K562 (cell line): Measurements from ENCODE around the gene ZBTB16. TPM values are rescaled to one million over a fixed set of nuclear protein-coding genes. Genes with fewer than 3 reads are reported as not detected.
A peak's percentile ranks its signal among the peaks of the same experiment; 100 is the strongest.

Source experiments
- ATAC-seq: fragments of 200-7000 bp; cut with Tn5 transposase; 3 replicates; pipeline ENCODE4 v1.9.1; 2020; ENCODE audit warnings: moderate library complexity
- BruUV-seq: library from RNA; stranded (reverse); fragments of 400-500 nt; replicated peaks from 2 replicates; lab custom pipeline; 2021; lab: Mats Ljungman, UMichigan
- CTCF ChIA-PET: fragments of 300-600 bp; formaldehyde crosslinking; extraction: SDS; loops from one replicate; lab custom pipeline; 2021; ENCODE audit warnings: low intra/inter-chr PET ratio; lab: Yijun Ruan, JAX
- POLR2A ChIA-PET: fragments of 300-600, 350-650 bp; sonication (Branson Sonifier 250); formaldehyde crosslinking; extraction: SDS; loops from one replicate; lab custom pipeline; 2021; ENCODE audit warnings: antibody characterized with exemption, inconsistent platforms; lab: Yijun Ruan, JAX
- DNase-seq, 4 experiments: peaks; one replicate each; pipeline versions ENCODE4 v3.0.0 to v3.0.0-alpha.2; 2011 to 2018; ENCODE audit warnings: low spot score in 3 of 4, mixed read lengths in 3 of 4; ENCODE audit errors: extremely low read depth in 1 of 4
- FAIRE-seq: peaks from 2 replicates; lab custom pipeline; 2011; peaks lifted over from hg19 to GRCh38; lab: Jason Lieb, UNC
- H2AFZ ChIP-seq: 2 replicates; pipeline ENCODE4 v1.6.0; 2011; ENCODE audit warnings: low read depth, low read length, control low read depth, inconsistent platforms
- H3K27ac ChIP-seq: fragments of 200-600 bp; 3 replicates; pipeline ENCODE4 v1.8.0; 2011; ENCODE audit warnings: low read depth, mild to moderate bottlenecking, control low read depth, inconsistent platforms, low read length, moderate library complexity, mixed read lengths; ENCODE audit errors: extremely low read depth
- H3K27me3 ChIP-seq, 2 experiments: fragments of 300-600 bp in 1 of 2; 2 replicates in 1 of 2; 3 replicates in 1 of 2; pipeline versions ENCODE4 v1.6.0 to v1.8.0; 2011; ENCODE audit warnings: inconsistent platforms in 2 of 2, low read length in 2 of 2, mild to moderate bottlenecking in 1 of 2, mixed read lengths in 1 of 2, moderate library complexity in 1 of 2; ENCODE audit not compliant: control insufficient read depth in 2 of 2, insufficient read depth in 2 of 2
- H3K36me3 ChIP-seq: fragments of 300-600 bp; 3 replicates; pipeline ENCODE4 v1.8.0; 2011; ENCODE audit warnings: mild to moderate bottlenecking, low read length, inconsistent platforms; ENCODE audit not compliant: control insufficient read depth, insufficient read depth
- H3K4me1 ChIP-seq, 2 experiments: fragments of 200-600 bp in 1 of 2; replicated peaks in 1 of 2; 2 replicates in 1 of 2; 3 replicates in 1 of 2; pipeline versions ENCODE4 v1.5.1 to v1.8.0; 2011; ENCODE audit warnings: inconsistent platforms in 2 of 2, low read length in 2 of 2, mild to moderate bottlenecking in 1 of 2, mixed read lengths in 1 of 2, moderate library complexity in 1 of 2; ENCODE audit not compliant: control insufficient read depth in 2 of 2, insufficient read depth in 2 of 2
- H3K4me2 ChIP-seq: 2 replicates; pipeline ENCODE4 v1.6.1; 2011; ENCODE audit warnings: low read length, control low read depth, inconsistent platforms, mixed read lengths; ENCODE audit not compliant: insufficient read depth
- H3K4me3 ChIP-seq: fragments of 200-600 bp; sonication (generic), shearing (Covaris generic); 2 replicates; pipeline ENCODE4 v1.5.1; 2016; ENCODE audit warnings: control low read depth, inconsistent platforms
- H3K79me2 ChIP-seq: fragments of 200-600 bp; 3 replicates; pipeline ENCODE4 v1.8.0; 2011; ENCODE audit warnings: low read length, inconsistent platforms; ENCODE audit not compliant: control insufficient read depth, insufficient read depth
- H3K9ac ChIP-seq, 2 experiments: 2 replicates each; pipeline versions ENCODE4 v1.6.0 to v1.6.1; 2011; ENCODE audit warnings: low read depth in 2 of 2, low read length in 2 of 2, control low read depth in 1 of 2, inconsistent platforms in 1 of 2, mild to moderate bottlenecking in 1 of 2, mixed read lengths in 1 of 2; ENCODE audit not compliant: insufficient read depth in 1 of 2
- H3K9me1 ChIP-seq: one replicate; pipeline ENCODE4 v1.6.0; 2011; ENCODE audit warnings: inconsistent platforms, mild to moderate bottlenecking, low read length, moderate library complexity; ENCODE audit not compliant: control insufficient read depth, insufficient read depth
- H3K9me3 ChIP-seq: replicated peaks from 2 replicates; pipeline ENCODE4 v1.5.1; 2011; ENCODE audit warnings: low read depth, low read length, inconsistent platforms; ENCODE audit not compliant: control insufficient read depth, insufficient read depth
- H4K20me1 ChIP-seq: replicated peaks from 2 replicates; pipeline ENCODE4 v1.6.1; 2011; ENCODE audit warnings: low read length, inconsistent platforms, mixed read lengths; ENCODE audit not compliant: control insufficient read depth, insufficient read depth
- CEBPB ChIP-seq: fragments of 450-650 bp; IDR thresholded peaks from 2 replicates; pipeline ENCODE4 v1.6.1; 2016; ENCODE audit warnings: missing genetic modification characterization, missing compliant biosample characterization
- CEBPG ChIP-seq, 3 experiments: fragments of 200-800 bp in 1 of 3; sonication (Bioruptor generic) in 1 of 3; sonication (generic) in 1 of 3; formaldehyde crosslinking in 1 of 3; IDR thresholded peaks in 2 of 3; conservative IDR thresholded peaks in 1 of 3; 2 replicates each; pipeline versions ENCODE4 v1.6.1 to v1.8.0; 2016 to 2022; ENCODE audit warnings: missing compliant biosample characterization in 2 of 3, missing genetic modification characterization in 2 of 3, mild to moderate bottlenecking in 1 of 3, missing genetic modification reagents in 1 of 3
- HDAC8 ChIP-seq: fragments of 450-650 bp; IDR thresholded peaks from 2 replicates; pipeline ENCODE4 v1.6.1; 2016; ENCODE audit warnings: mild to moderate bottlenecking, missing genetic modification characterization, moderate library complexity, missing compliant biosample characterization
- MAZ ChIP-seq, 2 experiments: fragments of 450-650 bp in 1 of 2; sonication (generic) in 1 of 2; formaldehyde crosslinking; IDR thresholded peaks in 1 of 2; conservative IDR thresholded peaks in 1 of 2; 2 replicates each; pipeline versions ENCODE4 v1.4.0 to v1.5.0; 2020; ENCODE audit warnings: mild to moderate bottlenecking in 1 of 2, missing genetic modification reagents in 1 of 2
- RFX1 ChIP-seq: fragments of 450-650 bp; IDR thresholded peaks from 2 replicates; pipeline ENCODE4 v1.6.1; 2016; ENCODE audit warnings: mild to moderate bottlenecking, moderate library complexity
- RHOXF2B ChIP-seq: fragments of 250-450 bp; sonication (Bioruptor Pico); conservative IDR thresholded peaks from 2 replicates; pipeline ENCODE4 v1.5.1; 2021
- XRCC4 ChIP-seq: IDR thresholded peaks from one replicate; pipeline ENCODE4 v1.6.1; 2011; ENCODE audit not compliant: insufficient read depth, insufficient read length; ENCODE audit errors: extremely low read depth
- ZBTB1 ChIP-seq: sonication (generic); formaldehyde crosslinking; IDR thresholded peaks from 2 replicates; pipeline ENCODE4 v1.8.1; 2023; ENCODE audit warnings: missing genetic modification reagents, low read depth, mild to moderate bottlenecking, borderline replicate concordance
- ZNF274 ChIP-seq: IDR thresholded peaks from 2 replicates; pipeline ENCODE4 v1.6.1; 2011; ENCODE audit warnings: low read depth, mild to moderate bottlenecking, low read length, moderate library complexity, borderline replicate concordance
- ZNF696 ChIP-seq: fragments of 250-450 bp; sonication (Bioruptor Pico); conservative IDR thresholded peaks from 2 replicates; pipeline ENCODE4 v1.4.0; 2020; ENCODE audit warnings: mild to moderate bottlenecking, moderate library complexity
- WGBS: fragments of 100-300 bp; shearing (Covaris generic); methylation state at CpG from one replicate; pipeline ENCODE4 v1.1.6; 2016; ENCODE audit warnings: low coverage, mixed read lengths; ENCODE audit not compliant: insufficient coverage; ENCODE audit errors: missing lambda C conversion rate; 5-methylcytosine and 5-hydroxymethylcytosine counted together
- in situ Hi-C: fragments of 300-500 bp; cut with MboI; formaldehyde crosslinking; loops from 4 replicates; pipeline ENCODE4 v1.15.0; 2018; ENCODE audit warnings: inconsistent platforms, mixed read lengths
- intact Hi-C: fragments of 100-400 bp; cut with micrococcal nuclease; formaldehyde crosslinking; loops from 2 replicates; pipeline ENCODE4 v1.14.2; 2022
- polyA plus RNA-seq, 8 experiments: library from polyadenylated mRNA; depleted of rRNA in 4 of 8; stranded (reverse) in 5 of 8; unstranded in 3 of 8; fragments of >200 nt; fragmentation: Nextera tagmentation in 2 of 8; fragmentation: Illumina TruSeq in 1 of 8; extraction: Ambion mirVana in 2 of 8; extraction: Trizol in 1 of 8; gene quantifications; 2 replicates each; pipeline versions ENCODE4 v1.2.1 to v1.2.3, GENCODE V29; 2011 to 2014; ENCODE audit warnings: inconsistent platforms in 1 of 8, missing spikeins in 1 of 8
- total RNA-seq, 7 experiments: library from RNA; depleted of rRNA in 6 of 7; stranded (reverse); fragments of >200 nt in 6 of 7; fragmentation: Illumina TruSeq in 2 of 7; extraction: Trizol in 2 of 7; gene quantifications; 2 replicates each; pipeline versions ENCODE4 v1.2.1 to v1.2.3, GENCODE V29; 2011 to 2021; ENCODE audit warnings: low replicate concordance in 1 of 7
- TF ChIP-seq, protein P1 (sequence below), 2 experiments: fragments of 450-650 bp; IDR thresholded peaks; 2 replicates each; pipeline ENCODE4 v1.6.1; 2018; ENCODE audit warnings: mild to moderate bottlenecking in 2 of 2, low read depth in 1 of 2; ENCODE audit not compliant: partially characterized antibody in 2 of 2
- TF ChIP-seq, protein P2 (sequence below): IDR thresholded peaks from 2 replicates; pipeline ENCODE4 v1.6.1; 2011; ENCODE audit not compliant: insufficient read length; ENCODE audit errors: extremely low read depth
- TF ChIP-seq, protein P3 (sequence below): sonication (generic); formaldehyde crosslinking; IDR thresholded peaks from 2 replicates; pipeline ENCODE4 v1.8.0; 2022; ENCODE audit warnings: missing genetic modification reagents, mild to moderate bottlenecking, borderline replicate concordance

ZBTB16 gene
- total and polyA plus RNA-seq, 9 of the 15 experiments (the other 6 are each of a cell fraction or from before 2014, with no cell fraction given): 0.06 to 0.40 (median 0.24) TPM; not detected in 4

DNA sequence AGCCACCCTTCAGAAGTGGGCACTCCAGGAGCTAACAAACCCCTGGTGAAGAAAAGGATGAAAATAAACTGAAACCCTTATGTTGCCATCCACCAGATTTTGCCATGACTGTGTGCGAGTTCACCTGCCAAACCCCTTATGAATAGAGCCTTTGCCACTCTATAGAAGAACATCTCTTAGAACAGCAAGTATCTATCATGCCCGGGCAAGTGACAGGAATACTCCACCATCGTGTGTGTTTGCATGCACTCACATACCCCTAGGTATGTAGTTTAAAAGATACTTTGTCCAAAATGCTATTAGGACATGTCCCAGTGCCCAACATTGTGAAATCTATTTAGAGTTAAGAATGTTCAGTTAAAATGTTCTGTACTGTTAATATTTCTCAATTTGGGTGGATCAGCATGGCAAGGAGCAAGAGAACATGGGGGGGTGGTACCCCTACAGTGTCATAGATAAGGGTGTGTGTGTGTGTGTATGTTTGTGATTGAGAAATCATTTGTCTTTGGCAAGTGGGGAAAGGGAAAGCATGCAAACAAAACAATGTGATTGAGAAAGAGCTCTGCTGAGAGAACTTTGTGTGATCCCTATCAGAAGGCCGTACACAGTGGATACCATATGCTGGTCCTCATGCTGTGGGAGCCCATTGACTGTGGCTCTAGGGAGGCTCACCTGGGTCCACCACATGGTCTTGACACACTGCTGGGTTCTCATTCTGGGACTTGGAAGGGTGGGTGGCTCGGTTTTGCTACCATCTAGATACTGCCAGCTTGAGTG, 94.9 kb downstream of the ZBTB16 start:
- Histone ChIP-seq H3K27ac (no peak overlapping the region), H3K27me3 (peaks cover 0 to 4% of the 10 kb centered on the region in 2 experiments; a peak in 2 of 5 replicates), H3K4me3 (no peak overlapping the region), H2AFZ (no peak overlapping the region), H3K9me1 (no peaks in the 10 kb centered on the region), H3K9me3 (no peaks in the 10 kb centered on the region), H3K9ac (no peak overlapping the region), H4K20me1 (no peaks in the 10 kb centered on the region), H3K79me2 (no peaks in the 10 kb centered on the region), H3K36me3 (no peaks in the 10 kb centered on the region), H3K4me1 (peaks cover 16 to 29% of the 10 kb centered on the region in 2 experiments), H3K4me2 (no peak overlapping the region)
- WGBS: 9% methylated on average over 5 of the region's 5 CpGs
- ChIA-PET POLR2A (interaction anchor here (0.6 kb wide), 1 partner anchor 28 kb away, joined by 4 read pairs; no protein-coding TSS in a partner anchor), CTCF (no interaction called here)
- intact Hi-C loops: no loop called here
- DNase-seq (no peak), FAIRE-seq (peak; percentile 19), ATAC-seq (no peak)
- in situ Hi-C loops: no loop called here
- BruUV-seq: no TSS peak
- TF ChIP-seq HDAC8 (tag) (no peak), RFX1 (no peak), RHOXF2B (CRISPR knock-in tag) (no peak), CEBPB (tag) (peak; percentile 79), ZNF274 (no peak), CEBPG (CRISPR knock-in tag; IDR thresholded peaks at IDR 0.05) (no peak), CEBPG (tag; conservative IDR thresholded peaks at IDR 0.05 in 1 of 2, IDR thresholded peaks at IDR 0.05 in 1 of 2) (peak; percentile 26 to 60; a peak in 2 of 4 replicates), XRCC4 (no peak), ZNF696 (CRISPR knock-in tag) (no peak), ZBTB1 (CRISPR knock-in tag) (no peak), MAZ (CRISPR knock-in tag; conservative IDR thresholded peaks at IDR 0.05 in 1 of 2, IDR thresholded peaks at IDR 0.05 in 1 of 2) (no peak)
- TF ChIP-seq, protein P1, sequence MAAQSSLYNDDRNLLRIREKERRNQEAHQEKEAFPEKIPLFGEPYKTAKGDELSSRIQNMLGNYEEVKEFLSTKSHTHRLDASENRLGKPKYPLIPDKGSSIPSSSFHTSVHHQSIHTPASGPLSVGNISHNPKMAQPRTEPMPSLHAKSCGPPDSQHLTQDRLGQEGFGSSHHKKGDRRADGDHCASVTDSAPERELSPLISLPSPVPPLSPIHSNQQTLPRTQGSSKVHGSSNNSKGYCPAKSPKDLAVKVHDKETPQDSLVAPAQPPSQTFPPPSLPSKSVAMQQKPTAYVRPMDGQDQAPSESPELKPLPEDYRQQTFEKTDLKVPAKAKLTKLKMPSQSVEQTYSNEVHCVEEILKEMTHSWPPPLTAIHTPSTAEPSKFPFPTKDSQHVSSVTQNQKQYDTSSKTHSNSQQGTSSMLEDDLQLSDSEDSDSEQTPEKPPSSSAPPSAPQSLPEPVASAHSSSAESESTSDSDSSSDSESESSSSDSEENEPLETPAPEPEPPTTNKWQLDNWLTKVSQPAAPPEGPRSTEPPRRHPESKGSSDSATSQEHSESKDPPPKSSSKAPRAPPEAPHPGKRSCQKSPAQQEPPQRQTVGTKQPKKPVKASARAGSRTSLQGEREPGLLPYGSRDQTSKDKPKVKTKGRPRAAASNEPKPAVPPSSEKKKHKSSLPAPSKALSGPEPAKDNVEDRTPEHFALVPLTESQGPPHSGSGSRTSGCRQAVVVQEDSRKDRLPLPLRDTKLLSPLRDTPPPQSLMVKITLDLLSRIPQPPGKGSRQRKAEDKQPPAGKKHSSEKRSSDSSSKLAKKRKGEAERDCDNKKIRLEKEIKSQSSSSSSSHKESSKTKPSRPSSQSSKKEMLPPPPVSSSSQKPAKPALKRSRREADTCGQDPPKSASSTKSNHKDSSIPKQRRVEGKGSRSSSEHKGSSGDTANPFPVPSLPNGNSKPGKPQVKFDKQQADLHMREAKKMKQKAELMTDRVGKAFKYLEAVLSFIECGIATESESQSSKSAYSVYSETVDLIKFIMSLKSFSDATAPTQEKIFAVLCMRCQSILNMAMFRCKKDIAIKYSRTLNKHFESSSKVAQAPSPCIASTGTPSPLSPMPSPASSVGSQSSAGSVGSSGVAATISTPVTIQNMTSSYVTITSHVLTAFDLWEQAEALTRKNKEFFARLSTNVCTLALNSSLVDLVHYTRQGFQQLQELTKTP (IDR thresholded peaks at IDR 0.05; ENCODE audit: low read depth in 1 of 2, partially characterized antibody in 2 of 2): no peak
- TF ChIP-seq, protein P2, sequence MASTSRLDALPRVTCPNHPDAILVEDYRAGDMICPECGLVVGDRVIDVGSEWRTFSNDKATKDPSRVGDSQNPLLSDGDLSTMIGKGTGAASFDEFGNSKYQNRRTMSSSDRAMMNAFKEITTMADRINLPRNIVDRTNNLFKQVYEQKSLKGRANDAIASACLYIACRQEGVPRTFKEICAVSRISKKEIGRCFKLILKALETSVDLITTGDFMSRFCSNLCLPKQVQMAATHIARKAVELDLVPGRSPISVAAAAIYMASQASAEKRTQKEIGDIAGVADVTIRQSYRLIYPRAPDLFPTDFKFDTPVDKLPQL: no peak
- TF ChIP-seq, protein P3, sequence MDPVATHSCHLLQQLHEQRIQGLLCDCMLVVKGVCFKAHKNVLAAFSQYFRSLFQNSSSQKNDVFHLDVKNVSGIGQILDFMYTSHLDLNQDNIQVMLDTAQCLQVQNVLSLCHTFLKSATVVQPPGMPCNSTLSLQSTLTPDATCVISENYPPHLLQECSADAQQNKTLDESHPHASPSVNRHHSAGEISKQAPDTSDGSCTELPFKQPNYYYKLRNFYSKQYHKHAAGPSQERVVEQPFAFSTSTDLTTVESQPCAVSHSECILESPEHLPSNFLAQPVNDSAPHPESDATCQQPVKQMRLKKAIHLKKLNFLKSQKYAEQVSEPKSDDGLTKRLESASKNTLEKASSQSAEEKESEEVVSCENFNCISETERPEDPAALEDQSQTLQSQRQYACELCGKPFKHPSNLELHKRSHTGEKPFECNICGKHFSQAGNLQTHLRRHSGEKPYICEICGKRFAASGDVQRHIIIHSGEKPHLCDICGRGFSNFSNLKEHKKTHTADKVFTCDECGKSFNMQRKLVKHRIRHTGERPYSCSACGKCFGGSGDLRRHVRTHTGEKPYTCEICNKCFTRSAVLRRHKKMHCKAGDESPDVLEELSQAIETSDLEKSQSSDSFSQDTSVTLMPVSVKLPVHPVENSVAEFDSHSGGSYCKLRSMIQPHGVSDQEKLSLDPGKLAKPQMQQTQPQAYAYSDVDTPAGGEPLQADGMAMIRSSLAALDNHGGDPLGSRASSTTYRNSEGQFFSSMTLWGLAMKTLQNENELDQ (CRISPR knock-in tag): no peak
